HEK293 (cell line): ENCODE measurements around the gene SF3B2.

Experiments
- CTCF ChIA-PET: fragments of 350-600 bp; formaldehyde crosslinking; extraction: SDS; loops from one replicate; lab custom pipeline; 2021; ENCODE audit warnings: antibody characterized with exemption; lab: Yijun Ruan, JAX
- POLR2A ChIA-PET: fragments of 300-600 bp; formaldehyde crosslinking; extraction: SDS; loops from one replicate; lab custom pipeline; 2020; ENCODE audit warnings: antibody characterized with exemption, inconsistent platforms; lab: Yijun Ruan, JAX
- H3K27ac ChIP-seq: fragments of 200-500 bp; sonication (Bioruptor generic); 2 replicates; pipeline ENCODE4 v1.5.1; 2014; ENCODE audit warnings: low read depth, low read length, control low read depth, inconsistent platforms; ENCODE audit errors: extremely low read depth
- H3K36me3 ChIP-seq, 2 experiments: fragments of 200-500 bp in 1 of 2; sonication (Bioruptor generic) in 1 of 2; 1 replicate in 1 of 2; 2 replicates in 1 of 2; pipeline ENCODE4 v1.5.1; 2014 to 2017; ENCODE audit warnings: inconsistent platforms in 2 of 2, low read length in 2 of 2; ENCODE audit not compliant: control insufficient read depth in 2 of 2, insufficient read depth in 1 of 2
- H3K4me1 ChIP-seq: fragments of 200-500 bp; sonication (Bioruptor generic); 2 replicates; pipeline ENCODE4 v1.5.1; 2014; ENCODE audit warnings: mild to moderate bottlenecking, low read length, inconsistent platforms; ENCODE audit not compliant: control insufficient read depth, insufficient read depth
- H3K4me3 ChIP-seq: 2 replicates; pipeline ENCODE4 v1.5.1; 2011; ENCODE audit warnings: low read depth, mild to moderate bottlenecking, control low read depth, low read length, moderate library complexity
- H3K9me3 ChIP-seq: fragments of 200-500 bp; sonication (Bioruptor generic); 2 replicates; pipeline ENCODE4 v1.5.1; 2014; ENCODE audit warnings: low read depth, low read length, inconsistent platforms; ENCODE audit not compliant: control insufficient read depth, insufficient read depth
- GLIS1 ChIP-seq: fragments of 450-650 bp; formaldehyde crosslinking; IDR thresholded peaks from 2 replicates; pipeline ENCODE4 v1.5.1; 2016; ENCODE audit warnings: missing biosample characterization, missing genetic modification characterization
- MYNN ChIP-seq: fragments of 450-650 bp; formaldehyde crosslinking; IDR thresholded peaks from 2 replicates; pipeline ENCODE4 v1.5.1; 2016; ENCODE audit warnings: missing biosample characterization, missing genetic modification characterization, borderline replicate concordance
- MZF1 ChIP-seq: fragments of 450-650 bp; formaldehyde crosslinking; IDR thresholded peaks from 2 replicates; pipeline ENCODE4 v1.5.1; 2017; ENCODE audit warnings: missing biosample characterization, missing genetic modification characterization, borderline replicate concordance
- SCRT1 ChIP-seq: fragments of 450-650 bp; formaldehyde crosslinking; IDR thresholded peaks from 2 replicates; pipeline ENCODE4 v1.5.1; 2016; ENCODE audit warnings: missing biosample characterization, missing genetic modification characterization, borderline replicate concordance
- TSHZ1 ChIP-seq: fragments of 450-650 bp; formaldehyde crosslinking; IDR thresholded peaks from 2 replicates; pipeline ENCODE4 v1.5.1; 2016; ENCODE audit warnings: missing biosample characterization, missing genetic modification characterization, borderline replicate concordance
- ZNF16 ChIP-seq: fragments of 450-650 bp; formaldehyde crosslinking; IDR thresholded peaks from 2 replicates; pipeline ENCODE4 v1.5.1; 2016; ENCODE audit warnings: low read depth, missing biosample characterization, missing genetic modification characterization
- ZNF19 ChIP-seq: fragments of 450-650 bp; formaldehyde crosslinking; IDR thresholded peaks from 2 replicates; pipeline ENCODE4; 2016; ENCODE audit warnings: missing biosample characterization, missing genetic modification characterization, low read depth
- ZNF292 ChIP-seq: fragments of 450-650 bp; formaldehyde crosslinking; IDR thresholded peaks from 2 replicates; pipeline ENCODE4 v1.5.1; 2016; ENCODE audit warnings: low read depth, missing biosample characterization, missing genetic modification characterization, borderline replicate concordance
- ZNF473 ChIP-seq: fragments of 450-650 bp; formaldehyde crosslinking; IDR thresholded peaks from 2 replicates; pipeline ENCODE4 v1.5.1; 2017; ENCODE audit warnings: missing biosample characterization, missing genetic modification characterization
- ZNF549 ChIP-seq: fragments of 450-650 bp; IDR thresholded peaks from 2 replicates; pipeline ENCODE4 v1.5.1; 2018; ENCODE audit warnings: missing biosample characterization, missing genetic modification characterization, mild to moderate bottlenecking, inconsistent platforms, moderate library complexity
- ZNF560 ChIP-seq: fragments of 450-650 bp; formaldehyde crosslinking; IDR thresholded peaks from 2 replicates; pipeline ENCODE4 v1.5.1; 2017; ENCODE audit warnings: missing biosample characterization, missing genetic modification characterization, borderline replicate concordance
- ZNF692 ChIP-seq: fragments of 450-650 bp; formaldehyde crosslinking; IDR thresholded peaks from 2 replicates; pipeline ENCODE4 v1.5.1; 2016; ENCODE audit warnings: missing biosample characterization, missing genetic modification characterization
- ZNF777 ChIP-seq: fragments of 450-650 bp; formaldehyde crosslinking; IDR thresholded peaks from 2 replicates; pipeline ENCODE4 v1.5.1; 2017; ENCODE audit warnings: missing biosample characterization, missing genetic modification characterization, borderline replicate concordance
- ZNF791 ChIP-seq: fragments of 450-650 bp; formaldehyde crosslinking; IDR thresholded peaks from 2 replicates; pipeline ENCODE4 v1.5.1; 2016; ENCODE audit warnings: missing biosample characterization, missing genetic modification characterization
- ZNF843 ChIP-seq: fragments of 450-650 bp; formaldehyde crosslinking; IDR thresholded peaks from 2 replicates; pipeline ENCODE4 v1.5.1; 2016; ENCODE audit warnings: missing biosample characterization, missing genetic modification characterization
- TF ChIP-seq, protein P1 (sequence below): fragments of 450-650 bp; formaldehyde crosslinking; IDR thresholded peaks from 2 replicates; pipeline ENCODE4 v1.5.0; 2017; ENCODE audit warnings: missing biosample characterization, missing genetic modification characterization, borderline replicate concordance
- TF ChIP-seq, protein P2 (sequence below): fragments of 450-650 bp; formaldehyde crosslinking; IDR thresholded peaks from 2 replicates; pipeline ENCODE4; 2016; ENCODE audit warnings: missing biosample characterization, missing genetic modification characterization

Gene SF3B2

GRCh38 chr11:66037327-66037726 is 14.8 kb upstream of the SF3B2 start:
- ChIA-PET POLR2A (no interaction called here), CTCF (interaction anchor here (0.6 to 4.7 kb wide), 7 partner anchors 8 to 392 kb away, joined by 3 to 37 read pairs (median 3); no protein-coding TSS in a partner anchor)
- Histone ChIP-seq H3K36me3 (no peaks in the 10 kb centered on the region), H3K4me1 (no peaks in the 10 kb centered on the region), H3K4me3 (no peak overlapping the region), H3K27ac (no peak overlapping the region), H3K9me3 (no peaks in the 10 kb centered on the region)
- TF ChIP-seq, protein P1, sequence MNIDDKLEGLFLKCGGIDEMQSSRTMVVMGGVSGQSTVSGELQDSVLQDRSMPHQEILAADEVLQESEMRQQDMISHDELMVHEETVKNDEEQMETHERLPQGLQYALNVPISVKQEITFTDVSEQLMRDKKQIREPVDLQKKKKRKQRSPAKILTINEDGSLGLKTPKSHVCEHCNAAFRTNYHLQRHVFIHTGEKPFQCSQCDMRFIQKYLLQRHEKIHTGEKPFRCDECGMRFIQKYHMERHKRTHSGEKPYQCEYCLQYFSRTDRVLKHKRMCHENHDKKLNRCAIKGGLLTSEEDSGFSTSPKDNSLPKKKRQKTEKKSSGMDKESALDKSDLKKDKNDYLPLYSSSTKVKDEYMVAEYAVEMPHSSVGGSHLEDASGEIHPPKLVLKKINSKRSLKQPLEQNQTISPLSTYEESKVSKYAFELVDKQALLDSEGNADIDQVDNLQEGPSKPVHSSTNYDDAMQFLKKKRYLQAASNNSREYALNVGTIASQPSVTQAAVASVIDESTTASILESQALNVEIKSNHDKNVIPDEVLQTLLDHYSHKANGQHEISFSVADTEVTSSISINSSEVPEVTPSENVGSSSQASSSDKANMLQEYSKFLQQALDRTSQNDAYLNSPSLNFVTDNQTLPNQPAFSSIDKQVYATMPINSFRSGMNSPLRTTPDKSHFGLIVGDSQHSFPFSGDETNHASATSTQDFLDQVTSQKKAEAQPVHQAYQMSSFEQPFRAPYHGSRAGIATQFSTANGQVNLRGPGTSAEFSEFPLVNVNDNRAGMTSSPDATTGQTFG: no peak
- TF ChIP-seq TSHZ1 (tag by site-specific recombination): no peak
- no peak for TF ChIP-seq MYNN
- no peak for TF ChIP-seq MZF1
- no peak for TF ChIP-seq ZNF549
- TF ChIP-seq ZNF777 (tag by site-specific recombination): no peak
- no peak for TF ChIP-seq ZNF560 (tag by site-specific recombination)
- no peak for TF ChIP-seq ZNF473 (tag by site-specific recombination)
- TF ChIP-seq, protein P2, sequence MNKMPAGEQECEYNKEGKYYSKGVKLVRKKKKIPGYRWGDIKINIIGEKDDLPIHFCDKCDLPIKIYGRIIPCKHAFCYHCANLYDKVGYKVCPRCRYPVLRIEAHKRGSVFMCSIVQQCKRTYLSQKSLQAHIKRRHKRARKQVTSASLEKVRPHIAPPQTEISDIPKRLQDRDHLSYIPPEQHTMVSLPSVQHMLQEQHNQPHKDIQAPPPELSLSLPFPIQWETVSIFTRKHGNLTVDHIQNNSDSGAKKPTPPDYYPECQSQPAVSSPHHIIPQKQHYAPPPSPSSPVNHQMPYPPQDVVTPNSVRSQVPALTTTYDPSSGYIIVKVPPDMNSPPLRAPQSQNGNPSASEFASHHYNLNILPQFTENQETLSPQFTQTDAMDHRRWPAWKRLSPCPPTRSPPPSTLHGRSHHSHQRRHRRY: no peak
- TF ChIP-seq ZNF16: no peak
- no peak for TF ChIP-seq ZNF19 (tag by site-specific recombination)
- TF ChIP-seq ZNF292 (tag by site-specific recombination): no peak

- POLR2A ChIA-PET: no interaction called here
- Histone ChIP-seq H3K27ac (no peak overlapping the region), H3K4me3 (no peak overlapping the region), H3K9me3 (no peaks in the 10 kb centered on the region)
- TF ChIP-seq ZNF843: no peak
- no peak for TF ChIP-seq ZNF791 (tag by site-specific recombination)
- TF ChIP-seq GLIS1 (tag by site-specific recombination): peak; percentile 52
- 0 out of 2 replicates have a peak, but pooled peaks have one; percentile 20 for TF ChIP-seq ZNF692 (tag by site-specific recombination)
- no peak for TF ChIP-seq SCRT1 (tag by site-specific recombination)
- TF ChIP-seq, all 188 proteins: peak for 2
- Histone ChIP-seq H3K36me3 (no peaks in the 10 kb centered on the region), H3K4me1 (no peaks in the 10 kb centered on the region)
- CTCF ChIA-PET: interaction anchor here (0.5 to 1.0 kb wide), 2 partner anchors 17 to 118 kb away, joined by 3 to 6 read pairs; no protein-coding TSS in a partner anchor
Observed at GRCh38 chr11:66039765-66040164, 12.4 kb upstream of the SF3B2 start.
